Psoas muscle (tissue), 8 donors: ENCODE results near the gene LRRK1. TPM values are rescaled to one million over a fixed set of nuclear protein-coding genes. Genes with fewer than 3 reads are reported as not detected.
A peak's percentile ranks its signal among the peaks of the same experiment; 100 is the strongest.

Experiments used
- ATAC-seq, 4 donors: fragments of 200-7000 bp; cut with Tn5 transposase; one replicate each; pipeline ENCODE4 v1.9.1; 2020; ENCODE audit warnings: moderate library complexity in 3 of 4, mild to moderate bottlenecking in 2 of 4
- DNase-seq, 2 donors: peaks; one replicate each; pipeline ENCODE4 v3.0.0-alpha.2; 2020
- H3K27ac ChIP-seq: fragments of 200-600 bp; one replicate; pipeline ENCODE4 v1.8.0; 2022
- H3K27me3 ChIP-seq, 3 donors: fragments of 200-600 bp in 1 of 3; one replicate each; pipeline versions ENCODE4 v1.6.1 to v1.8.0; 2013 to 2022; ENCODE audit warnings: low read length in 2 of 3, mild to moderate bottlenecking in 2 of 3, moderate library complexity in 1 of 3; ENCODE audit not compliant: insufficient read depth in 3 of 3
- H3K36me3 ChIP-seq, 2 donors: fragments of 200-600 bp in 1 of 2; one replicate each; pipeline versions ENCODE4 v1.6.1 to v1.8.0; 2013 to 2022; ENCODE audit warnings: low read depth in 1 of 2, mild to moderate bottlenecking in 1 of 2, moderate library complexity in 1 of 2; ENCODE audit not compliant: insufficient read depth in 1 of 2
- H3K4me1 ChIP-seq: fragments of 200-600 bp; one replicate; pipeline ENCODE4 v1.8.0; 2022
- H3K4me3 ChIP-seq: fragments of 200-600 bp; one replicate; pipeline ENCODE4 v1.8.0; 2022; ENCODE audit warnings: mild to moderate bottlenecking
- H3K9me3 ChIP-seq: fragments of 200-600 bp; one replicate; pipeline ENCODE4 v1.8.0; 2022
- WGBS, 3 donors: extraction: QIAGEN DNeasy Blood & Tissue Kit; methylation state at CpG; one replicate each; pipeline versions ENCODE4 v1.1.6 to v1.1.7; 2013; 5-methylcytosine and 5-hydroxymethylcytosine counted together
- intact Hi-C, 2 donors: fragments of 100-400 bp; cut with DNase I; formaldehyde crosslinking; loops; one replicate each; pipeline versions ENCODE4 v1.11.0 to v1.14.2; 2022
- long read RNA-seq, 2 donors: library from polyadenylated mRNA; unstranded; transcript quantifications; one replicate each; pipeline ENCODE4 v2.0.0, GENCODE V29; 2021
- polyA plus RNA-seq, 3 donors: library from polyadenylated mRNA; stranded (reverse); fragments of 200-250 nt; gene quantifications; one replicate each; pipeline ENCODE4 v1.2.3, GENCODE V29; 2013
- total RNA-seq, 4 donors: library from RNA; stranded (reverse); fragmentation: NEBNext Ultra II Directional in 2 of 4; extraction: Animal tissue kit (Norgen Biotek cat#: 25700) in 2 of 4; gene quantifications; one replicate each; pipeline versions ENCODE4 v1.2.1 to v1.2.4, GENCODE V29; 2021 to 2023
- TF ChIP-seq, protein P1 (sequence below): fragments of 200-600 bp; IDR thresholded peaks from one replicate; pipeline ENCODE4 v1.8.0; 2022; ENCODE audit warnings: antibody characterized with exemption
- donor health status: healthy with polysubstance abuse.
- donor health status: DM: no; HTN: no; CAD: no; lungs with moderate emphysema.
- donor health status: Bipolar disorder and iron deficiency.
- donor health status: healthy.
- donor health status: DM: yes; HTN: yes; CAD: no.
- donor health status: DM: no; HTN: no; CAD: no.
- donor health status: DM: no; HTN: no; CAD: no.
- donor health status: DM: yes; HTN: yes; CAD: no.

Gene LRRK1, protein sequence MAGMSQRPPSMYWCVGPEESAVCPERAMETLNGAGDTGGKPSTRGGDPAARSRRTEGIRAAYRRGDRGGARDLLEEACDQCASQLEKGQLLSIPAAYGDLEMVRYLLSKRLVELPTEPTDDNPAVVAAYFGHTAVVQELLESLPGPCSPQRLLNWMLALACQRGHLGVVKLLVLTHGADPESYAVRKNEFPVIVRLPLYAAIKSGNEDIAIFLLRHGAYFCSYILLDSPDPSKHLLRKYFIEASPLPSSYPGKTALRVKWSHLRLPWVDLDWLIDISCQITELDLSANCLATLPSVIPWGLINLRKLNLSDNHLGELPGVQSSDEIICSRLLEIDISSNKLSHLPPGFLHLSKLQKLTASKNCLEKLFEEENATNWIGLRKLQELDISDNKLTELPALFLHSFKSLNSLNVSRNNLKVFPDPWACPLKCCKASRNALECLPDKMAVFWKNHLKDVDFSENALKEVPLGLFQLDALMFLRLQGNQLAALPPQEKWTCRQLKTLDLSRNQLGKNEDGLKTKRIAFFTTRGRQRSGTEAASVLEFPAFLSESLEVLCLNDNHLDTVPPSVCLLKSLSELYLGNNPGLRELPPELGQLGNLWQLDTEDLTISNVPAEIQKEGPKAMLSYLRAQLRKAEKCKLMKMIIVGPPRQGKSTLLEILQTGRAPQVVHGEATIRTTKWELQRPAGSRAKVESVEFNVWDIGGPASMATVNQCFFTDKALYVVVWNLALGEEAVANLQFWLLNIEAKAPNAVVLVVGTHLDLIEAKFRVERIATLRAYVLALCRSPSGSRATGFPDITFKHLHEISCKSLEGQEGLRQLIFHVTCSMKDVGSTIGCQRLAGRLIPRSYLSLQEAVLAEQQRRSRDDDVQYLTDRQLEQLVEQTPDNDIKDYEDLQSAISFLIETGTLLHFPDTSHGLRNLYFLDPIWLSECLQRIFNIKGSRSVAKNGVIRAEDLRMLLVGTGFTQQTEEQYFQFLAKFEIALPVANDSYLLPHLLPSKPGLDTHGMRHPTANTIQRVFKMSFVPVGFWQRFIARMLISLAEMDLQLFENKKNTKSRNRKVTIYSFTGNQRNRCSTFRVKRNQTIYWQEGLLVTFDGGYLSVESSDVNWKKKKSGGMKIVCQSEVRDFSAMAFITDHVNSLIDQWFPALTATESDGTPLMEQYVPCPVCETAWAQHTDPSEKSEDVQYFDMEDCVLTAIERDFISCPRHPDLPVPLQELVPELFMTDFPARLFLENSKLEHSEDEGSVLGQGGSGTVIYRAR (N-terminal part only)
- total RNA-seq: 1 to 10 TPM; 2.6 to 7.6 (median 4.5) TPM
- polyA plus RNA-seq: 1 to 10 TPM in 2 of 3 donors, under 1 TPM in 1; 0.91 to 2.3 (median 1.8) TPM
- long read RNA-seq, donor 1, partial matches to known transcripts: 3 of 4 reads
- long read RNA-seq, donor 1, other reads (novel, unspliced or antisense): 1 of 4 reads
- long read RNA-seq, donor 2, partial matches to known transcripts: 5 of 8 reads
- long read RNA-seq, donor 2, other reads (novel, unspliced or antisense): 2 of 8 reads

DNA sequence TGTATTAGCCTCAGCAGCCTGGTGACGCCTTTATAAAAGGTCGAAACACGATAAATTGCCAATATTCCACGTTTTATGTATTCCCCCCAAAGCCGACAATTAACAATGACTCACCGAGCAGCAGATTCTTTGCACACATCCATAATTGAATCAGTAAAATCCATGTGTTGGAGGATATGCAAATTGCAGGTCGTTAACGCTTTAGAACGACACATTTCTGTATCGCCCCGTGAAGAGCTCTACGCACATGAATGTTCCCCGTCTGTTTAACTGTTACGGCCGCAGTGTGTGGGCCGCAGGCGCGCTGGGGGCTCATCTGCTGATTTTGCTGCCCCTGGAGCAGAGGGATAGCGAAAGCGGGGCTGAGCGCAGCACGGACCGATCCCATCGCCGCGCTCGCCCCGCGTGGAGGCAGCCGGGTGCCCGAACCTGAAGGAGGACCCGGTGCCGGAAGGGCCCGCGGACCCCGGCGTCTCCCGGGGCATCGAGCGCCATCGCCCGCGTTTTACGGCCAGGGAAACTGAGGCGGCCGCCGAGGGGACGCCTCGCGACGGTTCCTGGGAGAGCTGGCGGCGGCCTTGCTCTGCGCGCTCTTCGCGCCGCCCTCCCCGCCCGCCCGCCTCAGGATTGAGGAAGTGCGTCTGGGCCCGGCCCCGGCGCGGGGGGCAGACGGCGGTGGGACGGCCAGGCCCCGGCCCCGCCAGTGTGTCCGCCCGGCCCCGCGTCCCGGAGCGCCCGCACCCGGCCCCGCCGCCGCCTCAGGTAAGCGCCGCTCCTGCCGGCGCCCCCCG, at the start of gene LRRK1:
LRRK1 (plus strand) TSS at position 668 of the 791 bp plus-strand sequence. CDS start 5,276 bp downstream, outside the sequence.
- Histone ChIP-seq H3K27ac (peak within 1 kb of the TSS; percentile 67), H3K9me3 (no peaks in the 10 kb centered on the region), H3K4me1 (peaks cover 15% of the 10 kb centered on the region), H3K36me3 (peaks cover 0 to 13% of the 10 kb centered on the region in 2 donors), H3K27me3 (peaks cover 0 to 14% (median 0%) of the 10 kb centered on the region in 3 donors), H3K4me3 (peak within 1 kb of the TSS; percentile 83)
- DNase-seq: peak; percentile 51 to 61
- ATAC-seq: peak; percentile 42 to 61 (median 48)
- intact Hi-C loops: loop anchor here (1.0 to 10.0 kb wide), 3 partner anchors 88 to 346 kb away; no protein-coding TSS in a partner anchor
- TF ChIP-seq, protein P1, sequence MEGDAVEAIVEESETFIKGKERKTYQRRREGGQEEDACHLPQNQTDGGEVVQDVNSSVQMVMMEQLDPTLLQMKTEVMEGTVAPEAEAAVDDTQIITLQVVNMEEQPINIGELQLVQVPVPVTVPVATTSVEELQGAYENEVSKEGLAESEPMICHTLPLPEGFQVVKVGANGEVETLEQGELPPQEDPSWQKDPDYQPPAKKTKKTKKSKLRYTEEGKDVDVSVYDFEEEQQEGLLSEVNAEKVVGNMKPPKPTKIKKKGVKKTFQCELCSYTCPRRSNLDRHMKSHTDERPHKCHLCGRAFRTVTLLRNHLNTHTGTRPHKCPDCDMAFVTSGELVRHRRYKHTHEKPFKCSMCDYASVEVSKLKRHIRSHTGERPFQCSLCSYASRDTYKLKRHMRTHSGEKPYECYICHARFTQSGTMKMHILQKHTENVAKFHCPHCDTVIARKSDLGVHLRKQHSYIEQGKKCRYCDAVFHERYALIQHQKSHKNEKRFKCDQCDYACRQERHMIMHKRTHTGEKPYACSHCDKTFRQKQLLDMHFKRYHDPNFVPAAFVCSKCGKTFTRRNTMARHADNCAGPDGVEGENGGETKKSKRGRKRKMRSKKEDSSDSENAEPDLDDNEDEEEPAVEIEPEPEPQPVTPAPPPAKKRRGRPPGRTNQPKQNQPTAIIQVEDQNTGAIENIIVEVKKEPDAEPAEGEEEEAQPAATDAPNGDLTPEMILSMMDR: peak; percentile 16
- 1 to 2% (median 1%) methylated on average over 47 to 87 of the region's 87 CpGs for WGBS, 3 donors

DNA sequence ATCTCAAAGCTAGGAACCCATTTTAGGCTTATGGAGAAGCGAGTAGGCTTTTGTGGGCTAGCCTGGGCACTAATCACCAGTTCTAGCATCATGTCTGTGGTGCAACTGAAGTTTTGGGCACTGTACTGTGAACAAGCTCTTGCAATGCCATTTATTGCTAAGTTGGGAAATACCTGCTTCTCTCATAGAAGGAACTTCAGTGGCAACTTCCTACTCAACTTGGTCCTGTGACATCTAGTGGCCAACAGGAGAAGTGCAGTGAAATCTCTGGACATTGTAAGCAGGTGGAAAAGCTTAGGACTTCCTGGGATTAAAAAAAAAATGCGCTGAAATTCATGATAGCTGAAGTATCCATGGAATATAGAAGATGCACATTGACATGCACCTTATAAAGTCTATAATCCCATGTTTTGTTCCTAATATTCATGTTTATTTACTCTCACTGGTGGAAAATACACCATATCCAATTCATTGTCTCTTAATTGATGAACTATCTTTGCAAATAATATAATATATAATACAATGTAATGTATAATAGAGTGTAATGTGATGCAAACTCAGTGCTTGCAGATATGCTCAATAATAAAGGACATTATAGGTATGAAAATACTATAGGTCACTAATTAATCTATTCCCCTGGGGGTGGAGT, 46.0 kb upstream of the LRRK1 start:
- Histone ChIP-seq H3K27me3 (peaks cover 0 to 2% (median 0%) of the 10 kb centered on the region in 3 donors), H3K4me1 (no peaks in the 10 kb centered on the region), H3K36me3 (no peaks in the 10 kb centered on the region), H3K4me3 (no peak overlapping the region), H3K27ac (no peak overlapping the region), H3K9me3 (no peaks in the 10 kb centered on the region)
- ATAC-seq: peak; percentile 71 to 94 (median 83)
- WGBS, 3 donors: 39 to 47% (median 47%) methylated on average over 2 of the region's 2 CpGs
- intact Hi-C loops: loop anchor here (1.0 to 2.0 kb wide), 3 partner anchors 200 to 245 kb away; no protein-coding TSS in a partner anchor
- TF ChIP-seq, protein P1: peak; percentile 88
- DNase-seq: no peak

DNA sequence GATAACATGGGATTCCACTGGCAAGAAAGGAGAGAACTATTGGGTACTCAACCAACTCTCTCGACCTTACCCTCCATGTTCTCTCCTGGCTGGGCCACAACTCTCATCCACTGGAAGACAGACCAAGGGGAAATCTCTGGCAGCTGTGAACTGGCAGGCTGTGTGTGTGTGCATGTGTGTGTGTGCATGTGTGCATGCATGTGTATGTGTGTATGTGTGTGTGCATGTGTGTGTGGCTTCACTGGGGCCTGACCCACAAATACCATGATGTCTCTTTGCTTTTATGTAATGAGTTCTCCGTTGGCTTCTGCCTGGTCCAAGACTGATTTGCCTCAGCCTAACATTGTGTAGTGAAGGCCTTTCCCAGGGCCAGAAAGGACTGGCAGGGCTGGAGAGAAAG, 43.7 kb upstream of the LRRK1 start:
- Histone ChIP-seq H3K27me3 (peaks cover 0 to 16% (median 2%) of the 10 kb centered on the region in 3 donors), H3K4me1 (no peaks in the 10 kb centered on the region), H3K4me3 (no peak overlapping the region), H3K27ac (no peak overlapping the region), H3K9me3 (no peaks in the 10 kb centered on the region), H3K36me3 (no peaks in the 10 kb centered on the region)
- intact Hi-C loops: no loop called here
- DNase-seq (no peak), ATAC-seq (no peak)
- WGBS, 3 donors: 72 to 82% (median 76%) methylated on average over 2 of the region's 2 CpGs
- TF ChIP-seq, protein P1: no peak
